IPS-20b (cell line): ENCODE results near the gene PPP1R3A.

ENCODE experiments used
- H3K27ac ChIP-seq: one replicate; pipeline ENCODE4 v1.5.1; 2013; ENCODE audit warnings: low read length
- H3K27me3 ChIP-seq: 2 replicates; pipeline ENCODE4 v1.6.1; 2013; ENCODE audit warnings: mild to moderate bottlenecking, low read length, inconsistent platforms; ENCODE audit not compliant: insufficient read depth
- H3K36me3 ChIP-seq: 2 replicates; pipeline ENCODE4 v1.6.1; 2013; ENCODE audit warnings: low read depth, mild to moderate bottlenecking, inconsistent platforms, low read length, moderate library complexity; ENCODE audit not compliant: insufficient read depth
- H3K4me1 ChIP-seq: 2 replicates; pipeline ENCODE4 v1.6.1; 2013; ENCODE audit warnings: mild to moderate bottlenecking, control low read depth, inconsistent platforms, low read length, moderate library complexity; ENCODE audit not compliant: insufficient read depth
- H3K4me3 ChIP-seq: 2 replicates; pipeline ENCODE4 v1.5.1; 2013; ENCODE audit warnings: mild to moderate bottlenecking, low read length, inconsistent platforms
- H3K9ac ChIP-seq: 2 replicates; pipeline ENCODE4 v1.6.1; 2013; ENCODE audit warnings: low read depth, mild to moderate bottlenecking, inconsistent platforms, low read length, moderate library complexity
- H3K9me3 ChIP-seq: 2 replicates; pipeline ENCODE4 v1.6.1; 2013; ENCODE audit warnings: mild to moderate bottlenecking, low read depth, low read length, inconsistent platforms; ENCODE audit not compliant: insufficient read depth

Gene PPP1R3A

DNA sequence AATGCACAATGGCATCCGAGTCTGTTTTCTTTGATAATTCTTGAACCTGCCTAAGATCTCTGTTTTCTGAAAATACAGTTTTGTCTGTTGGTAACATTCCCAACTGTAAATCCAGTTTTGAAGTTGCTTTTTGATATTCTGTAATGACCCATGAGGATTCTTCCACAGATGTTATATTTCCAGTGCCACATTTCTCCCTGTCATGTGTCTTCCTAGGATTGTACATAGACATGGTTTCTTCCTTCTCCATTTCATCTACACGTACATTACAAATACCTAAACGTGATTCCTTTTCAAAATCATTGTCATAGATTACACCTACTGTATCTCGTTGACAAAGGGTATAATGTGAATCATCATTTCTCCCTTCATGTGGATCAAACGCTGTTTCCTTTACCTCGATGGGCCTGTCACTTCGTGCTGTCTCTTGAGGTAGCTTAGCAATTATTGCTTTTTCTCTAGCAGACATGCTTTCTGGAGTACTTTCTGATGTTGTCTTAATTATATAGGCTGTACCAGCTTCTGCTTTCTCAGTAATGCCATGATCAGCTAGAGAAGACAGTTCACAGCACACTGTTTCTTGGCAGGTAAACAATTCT lies 40.3 kb downstream of the PPP1R3A start:
- Histone ChIP-seq H3K4me1 (no peaks in the 10 kb centered on the region; the same call in 1 of the 2 replicates), H3K27me3 (no peaks in the 10 kb centered on the region), H3K9me3 (no peaks in the 10 kb centered on the region), H3K36me3 (no peaks in the 10 kb centered on the region), H3K27ac (no peak overlapping the region), H3K4me3 (no peak overlapping the region), H3K9ac (no peak overlapping the region)

DNA sequence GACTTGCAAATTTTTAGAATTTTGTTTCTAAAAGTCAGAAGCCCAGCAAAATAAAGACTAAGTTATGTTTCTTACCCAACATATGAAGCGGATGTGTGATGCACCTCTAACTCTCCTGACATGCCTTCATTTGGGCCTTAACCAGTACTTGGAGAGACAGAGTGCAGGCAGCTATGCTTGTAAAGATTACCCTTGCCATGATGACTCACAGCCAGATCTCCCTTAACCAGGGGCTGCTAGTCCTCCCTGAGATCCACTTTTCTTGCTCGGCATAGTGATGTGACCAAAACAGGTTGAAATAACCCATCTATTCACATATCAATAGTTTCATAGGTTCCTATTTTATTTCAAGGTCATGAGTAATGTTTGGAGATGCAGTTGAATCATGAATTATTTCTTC lies 43.6 kb downstream of the PPP1R3A start:
- Histone ChIP-seq H3K27ac (no peak overlapping the region), H3K36me3 (no peaks in the 10 kb centered on the region), H3K9ac (no peak overlapping the region), H3K4me3 (no peak overlapping the region), H3K9me3 (no peaks in the 10 kb centered on the region), H3K4me1 (no peaks in the 10 kb centered on the region; the same call in 1 of the 2 replicates), H3K27me3 (no peaks in the 10 kb centered on the region)

DNA sequence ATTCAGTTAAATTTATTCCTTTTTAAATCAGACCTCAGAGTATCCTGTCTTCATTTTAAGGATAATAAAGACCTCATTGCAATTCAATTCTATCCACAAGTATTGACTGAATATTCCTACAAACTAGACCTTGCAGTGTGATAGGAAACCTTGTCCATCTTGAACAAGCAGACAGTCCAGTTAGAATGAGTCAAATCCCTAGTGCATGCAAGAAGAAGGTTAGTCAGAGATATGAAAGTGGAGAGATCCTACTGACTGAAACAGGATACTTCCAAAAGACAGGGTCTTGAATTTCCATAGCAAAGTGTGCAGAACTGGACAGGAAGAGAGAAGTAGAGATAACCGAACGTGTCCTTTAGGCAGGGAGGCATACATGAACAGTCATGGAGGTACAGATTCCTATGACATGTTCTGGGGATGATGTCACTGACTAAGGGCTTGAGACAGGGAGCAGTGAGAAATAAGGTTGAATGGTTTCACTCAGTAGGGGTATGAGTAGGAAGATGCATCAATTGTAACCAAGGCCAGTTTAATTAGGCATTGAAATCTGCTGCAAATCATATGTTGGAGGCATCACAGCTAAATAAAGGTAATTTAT lies 45.2 kb downstream of the PPP1R3A start:
- Histone ChIP-seq H3K27ac (no peak overlapping the region), H3K27me3 (no peaks in the 10 kb centered on the region), H3K4me1 (no peaks in the 10 kb centered on the region; the same call in 1 of the 2 replicates), H3K9ac (no peak overlapping the region), H3K36me3 (no peaks in the 10 kb centered on the region), H3K4me3 (no peak overlapping the region), H3K9me3 (no peaks in the 10 kb centered on the region)

DNA sequence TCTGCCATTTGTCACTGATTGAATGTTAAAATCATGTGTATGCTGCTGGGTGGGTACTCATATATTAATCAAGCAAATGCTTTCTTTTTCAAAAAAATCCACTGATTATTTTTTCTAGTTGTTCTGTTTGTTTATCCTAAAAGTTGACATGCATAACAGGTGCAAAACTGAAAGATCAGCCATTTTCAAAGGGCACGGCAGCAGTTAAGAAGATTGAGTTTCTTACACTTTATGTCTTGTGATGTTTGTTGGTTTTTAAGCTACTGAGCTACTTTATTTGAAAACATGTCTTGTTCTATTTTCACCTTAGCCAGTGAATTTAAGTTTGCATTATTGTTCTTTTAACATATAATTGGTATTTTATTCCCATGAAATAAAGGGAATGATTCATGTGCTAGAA lies 45.8 kb downstream of the PPP1R3A start:
- Histone ChIP-seq H3K36me3 (no peaks in the 10 kb centered on the region), H3K9me3 (no peaks in the 10 kb centered on the region), H3K4me3 (no peak overlapping the region), H3K9ac (no peak overlapping the region), H3K27ac (no peak overlapping the region), H3K4me1 (no peaks in the 10 kb centered on the region; the same call in 1 of the 2 replicates), H3K27me3 (no peaks in the 10 kb centered on the region)

DNA sequence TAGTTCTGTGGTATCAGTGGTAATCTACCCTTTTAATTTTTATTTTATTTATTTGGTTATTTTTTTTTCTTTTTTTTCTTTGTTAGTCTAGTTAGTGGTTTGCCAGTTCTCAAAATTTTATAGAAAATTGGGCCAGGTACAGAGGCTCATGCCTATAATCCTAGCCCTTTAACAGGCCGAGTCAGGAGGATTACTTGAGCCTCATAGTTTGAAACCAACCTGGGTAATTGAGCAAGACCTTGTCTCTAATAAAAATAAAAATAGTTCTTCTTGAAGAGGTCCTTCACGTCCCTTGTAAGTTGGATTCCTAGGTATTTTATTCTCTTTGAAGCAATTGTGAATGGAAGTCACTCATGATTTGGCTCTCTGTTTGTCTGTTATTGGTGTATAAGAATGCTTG lies 51.5 kb downstream of the PPP1R3A start:
- no peak overlapping the region for H3K27ac ChIP-seq
- no peaks in the 10 kb centered on the region for H3K27me3 ChIP-seq

DNA sequence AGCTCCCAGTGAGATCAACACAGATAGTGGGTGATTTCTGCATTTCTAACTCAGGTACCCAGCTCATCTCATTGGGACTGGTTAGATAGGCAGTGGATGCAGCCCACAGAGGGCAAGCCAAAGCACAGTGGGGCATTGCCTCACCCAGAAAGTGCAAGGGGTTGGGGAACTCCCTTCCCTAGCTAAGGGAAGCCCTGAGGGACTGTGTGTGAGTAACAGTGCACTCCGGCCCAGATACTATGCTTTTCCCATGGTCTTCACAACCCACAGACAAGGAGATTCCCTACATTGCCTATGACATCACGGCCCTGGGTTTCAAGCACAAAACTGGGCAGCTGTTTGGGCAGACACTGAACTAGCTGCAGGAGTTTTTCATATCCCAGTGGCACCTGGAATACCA lies 62.8 kb downstream of the PPP1R3A start:
- Histone ChIP-seq H3K36me3 (no peaks in the 10 kb centered on the region), H3K9ac (no peak overlapping the region), H3K27me3 (no peaks in the 10 kb centered on the region), H3K4me1 (no peaks in the 10 kb centered on the region), H3K9me3 (no peaks in the 10 kb centered on the region; the same call in 1 of the 2 replicates), H3K4me3 (no peak overlapping the region), H3K27ac (no peak overlapping the region)

More for the DNA sequence above, 51.5 kb downstream of the PPP1R3A start:
- no peaks in the 10 kb centered on the region for H3K36me3 ChIP-seq
- H3K4me3 ChIP-seq, result no peak overlapping the region
- no peak overlapping the region for H3K9ac ChIP-seq
- no peaks in the 10 kb centered on the region for H3K9me3 ChIP-seq
- H3K4me1 ChIP-seq, result no peaks in the 10 kb centered on the region

DNA sequence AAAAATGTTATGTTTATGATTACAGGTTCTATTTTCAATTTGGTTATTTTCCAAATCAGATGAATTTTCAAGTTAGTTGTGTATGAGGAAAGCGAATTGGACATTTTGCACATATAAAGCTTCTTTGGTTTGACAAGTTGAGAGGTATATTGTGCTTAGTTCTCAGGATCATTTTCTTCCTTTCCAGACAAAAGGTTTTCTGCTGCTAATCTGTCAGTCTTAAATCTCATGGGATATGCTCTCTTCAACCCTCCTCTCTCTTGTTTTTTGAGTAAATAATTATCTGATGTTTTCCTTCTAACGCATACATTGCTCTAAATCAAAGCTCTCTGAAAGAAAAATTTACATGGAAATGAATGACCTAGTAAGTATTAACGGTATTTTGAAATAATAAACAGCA lies 77.9 kb downstream of the PPP1R3A start:
- no peaks in the 10 kb centered on the region for H3K27me3 ChIP-seq

DNA sequence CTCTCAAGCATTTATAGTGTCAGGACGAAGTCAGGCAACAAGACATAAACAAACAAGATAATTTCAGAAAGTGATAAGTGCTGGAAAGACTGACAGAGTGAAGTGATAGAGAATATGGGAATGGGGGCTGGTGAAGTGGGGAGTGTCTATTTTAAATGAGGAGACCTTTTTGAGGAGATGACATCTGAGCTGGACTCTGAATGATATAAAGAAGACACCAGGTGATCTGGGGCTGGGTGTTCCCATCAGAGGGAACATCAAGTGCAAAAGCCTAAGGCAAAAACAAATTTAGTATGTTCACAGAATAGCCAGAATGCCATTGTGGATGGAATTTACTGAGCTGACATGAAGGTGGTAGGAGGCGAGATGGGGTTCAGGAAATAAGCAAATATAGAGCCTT lies 83.4 kb downstream of the PPP1R3A start:
- Histone ChIP-seq H3K27ac (no peak overlapping the region), H3K4me3 (no peak overlapping the region), H3K9ac (no peak overlapping the region), H3K4me1 (no peaks in the 10 kb centered on the region), H3K9me3 (no peaks in the 10 kb centered on the region), H3K27me3 (no peaks in the 10 kb centered on the region), H3K36me3 (no peaks in the 10 kb centered on the region)

More for the DNA sequence above, 77.9 kb downstream of the PPP1R3A start:
- H3K4me3 ChIP-seq, result no peak overlapping the region
- no peak overlapping the region for H3K9ac ChIP-seq
- no peak overlapping the region for H3K27ac ChIP-seq
- H3K9me3 ChIP-seq, result no peaks in the 10 kb centered on the region
- H3K36me3 ChIP-seq, result no peaks in the 10 kb centered on the region
- no peaks in the 10 kb centered on the region for H3K4me1 ChIP-seq

DNA sequence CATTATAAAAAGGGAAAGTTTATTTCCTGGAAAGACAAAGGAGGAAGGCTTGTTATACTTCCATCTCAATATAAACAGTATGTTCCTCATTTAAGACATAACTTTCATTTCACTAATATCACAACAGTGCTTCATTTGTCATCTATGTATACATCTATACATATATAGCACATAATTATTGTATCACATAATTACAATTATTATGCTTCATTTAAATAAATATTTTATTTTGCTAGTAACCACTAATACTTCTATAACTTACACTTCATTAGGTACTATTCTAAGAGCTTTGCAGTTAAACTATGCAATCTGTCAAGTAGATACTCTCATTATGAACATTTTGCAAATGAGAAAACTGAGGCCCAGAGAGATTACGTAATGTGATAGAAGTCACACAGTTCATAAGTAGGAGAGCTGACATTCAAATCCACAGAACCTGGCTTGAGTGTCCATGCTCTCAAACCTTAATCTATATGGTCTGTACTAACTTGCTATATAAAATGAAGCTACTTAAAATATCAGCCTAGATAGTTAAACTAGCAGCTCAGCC lies 86.5 kb downstream of the PPP1R3A start:
- Histone ChIP-seq H3K4me3 (no peak overlapping the region), H3K9me3 (no peaks in the 10 kb centered on the region), H3K27me3 (no peaks in the 10 kb centered on the region), H3K9ac (no peak overlapping the region), H3K4me1 (no peaks in the 10 kb centered on the region), H3K36me3 (no peaks in the 10 kb centered on the region), H3K27ac (no peak overlapping the region)

DNA sequence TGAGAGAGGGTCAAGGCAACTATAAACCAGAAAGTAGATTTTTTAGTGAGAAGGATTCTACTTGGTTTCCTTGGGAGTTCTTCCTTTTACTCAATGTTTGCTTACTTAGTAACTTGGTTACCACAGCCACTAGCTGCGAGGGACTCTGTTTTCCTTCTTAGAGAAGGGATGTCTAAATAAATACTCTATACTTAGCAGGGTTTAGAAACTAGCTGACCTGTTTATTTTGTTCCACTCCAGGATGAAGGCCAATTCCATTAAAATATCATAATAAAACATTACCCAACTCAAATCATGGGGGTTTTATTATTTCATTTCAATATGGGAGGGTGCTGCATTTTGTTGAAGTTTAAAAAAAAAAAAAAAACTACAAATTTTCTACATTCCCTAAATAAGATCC lies 87.3 kb downstream of the PPP1R3A start:
- no peak overlapping the region for H3K4me3 ChIP-seq
- H3K27ac ChIP-seq, result no peak overlapping the region

DNA sequence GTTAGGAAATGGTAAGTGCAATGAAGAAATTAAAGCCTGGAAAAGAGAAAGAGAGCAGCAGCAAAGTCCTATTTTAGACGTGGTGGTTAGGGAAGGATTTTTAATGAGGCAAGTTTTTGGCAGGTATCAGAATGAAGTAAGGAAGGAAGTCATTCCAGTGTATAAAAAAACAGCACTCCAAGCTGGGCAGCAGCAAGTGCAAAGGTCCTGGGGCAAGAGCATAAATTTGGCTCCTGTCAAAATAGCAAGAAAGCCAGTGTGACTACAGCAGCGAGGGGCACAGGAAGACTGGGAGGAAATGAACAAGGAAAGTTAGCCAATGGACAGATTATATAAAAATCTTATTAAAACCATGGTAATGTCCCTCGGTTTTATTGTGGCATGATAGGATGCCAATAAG lies 90.2 kb downstream of the PPP1R3A start:
- Histone ChIP-seq H3K27ac (no peak overlapping the region), H3K9ac (no peak overlapping the region), H3K36me3 (no peaks in the 10 kb centered on the region), H3K9me3 (no peaks in the 10 kb centered on the region), H3K27me3 (no peaks in the 10 kb centered on the region), H3K4me3 (no peak overlapping the region), H3K4me1 (peaks cover 26% of the 10 kb centered on the region)

More for the DNA sequence above, 87.3 kb downstream of the PPP1R3A start:
- peaks cover 3% of the 10 kb centered on the region; the same call in 1 of the 2 replicates for H3K4me1 ChIP-seq
- H3K9ac ChIP-seq, result no peak overlapping the region
- no peaks in the 10 kb centered on the region for H3K27me3 ChIP-seq
- H3K9me3 ChIP-seq, result no peaks in the 10 kb centered on the region
- H3K36me3 ChIP-seq, result no peaks in the 10 kb centered on the region
